Mammary epithelial cell (primary cell): ENCODE data around the gene KRT5.

ENCODE experiments used
- CTCF ChIP-seq, 2 donors: IDR thresholded peaks in 1 of 2; conservative IDR thresholded peaks in 1 of 2; 2 replicates each; pipeline ENCODE4 v1.5.1; 2011 to 2012; ENCODE audit warnings: inconsistent platforms in 2 of 2, low read length in 2 of 2, mild to moderate bottlenecking in 2 of 2, control low read depth in 1 of 2, low read depth in 1 of 2; ENCODE audit not compliant: insufficient read depth in 1 of 2; ENCODE audit errors: extremely low read depth in 1 of 2
- EZH2 ChIP-seq: IDR thresholded peaks from 2 replicates; pipeline ENCODE4 v1.6.1; 2012; ENCODE audit warnings: low read length, inconsistent platforms, borderline replicate concordance

GRCh38 chr12:52535574-52535973, 15.4 kb upstream of the KRT5 start:
- no peak for TF ChIP-seq CTCF (conservative IDR thresholded peaks at IDR 0.05 in 1 of 2, IDR thresholded peaks at IDR 0.05 in 1 of 2; ENCODE audit: extremely low read depth in 1 of 2, insufficient read depth in 1 of 2, low read depth in 1 of 2, low read length in 2 of 2)
- no peak for TF ChIP-seq EZH2
